T-cell (primary cell): ENCODE results near the gene ALG2. TPM values are rescaled to one million over a fixed set of nuclear protein-coding genes. Genes with fewer than 3 reads are reported as not detected.

ENCODE experiments used
- ATAC-seq, 4 experiments: fragments of 200-7000 bp in 3 of 4; fragments of 150-1000 bp in 1 of 4; cut with Tn5 transposase; replicated peaks in 1 of 4; 1 replicate in 3 of 4; 2 replicates in 1 of 4; pipeline ENCODE4 v1.10.0; 2021; ENCODE audit warnings: moderate library complexity in 3 of 4, mild to moderate bottlenecking in 2 of 4, moderate number of reproducible peaks in 1 of 4
- CTCF ChIA-PET, 2 donors: fragments of 300-600 bp; sonication (Branson Sonifier 250); formaldehyde crosslinking; loops; one replicate each; lab custom pipeline; 2022; ENCODE audit warnings: antibody characterized with exemption in 2 of 2; lab: Charles Lee
- POLR2A ChIA-PET, 2 donors: fragments of 300-600 bp; sonication (Branson Sonifier 250); formaldehyde crosslinking; loops; one replicate each; lab custom pipeline; 2022; ENCODE audit warnings: antibody characterized with exemption in 2 of 2; lab: Charles Lee
- DNase-seq, 35 experiments: peaks; one replicate each; pipeline versions ENCODE4 v3.0.0 to v3.0.0-alpha.2; 2013 to 2023
- H3K27ac ChIP-seq: one replicate; pipeline ENCODE4 v1.5.1; 2013; ENCODE audit warnings: low read length
- H3K27me3 ChIP-seq, 2 experiments: replicated peaks in 1 of 2; 1 replicate in 1 of 2; 2 replicates in 1 of 2; pipeline versions ENCODE4 v1.6.1 to v1.7.0; 2013; ENCODE audit warnings: low read length in 1 of 2, mixed read lengths in 1 of 2; ENCODE audit not compliant: control insufficient read depth in 2 of 2, insufficient read depth in 2 of 2; ENCODE audit errors: extremely low read depth in 1 of 2
- H3K36me3 ChIP-seq, 2 donors: 1 replicate in 1 of 2; 2 replicates in 1 of 2; pipeline versions ENCODE4 v1.6.1 to v1.7.0; 2013; ENCODE audit warnings: low read length in 1 of 2; ENCODE audit not compliant: control insufficient read depth in 2 of 2, insufficient read depth in 1 of 2; ENCODE audit errors: extremely low read depth in 1 of 2
- H3K4me1 ChIP-seq, 2 experiments: 1 replicate in 1 of 2; 2 replicates in 1 of 2; pipeline versions ENCODE4 v1.6.1 to v1.7.0; 2013; ENCODE audit warnings: low read length in 2 of 2, mixed read lengths in 1 of 2; ENCODE audit not compliant: insufficient read depth in 2 of 2, control insufficient read depth in 1 of 2; ENCODE audit errors: extremely low read depth in 1 of 2
- H3K4me3 ChIP-seq, 2 donors: 1 replicate in 1 of 2; 2 replicates in 1 of 2; pipeline versions ENCODE4 v1.5.1 to v1.7.0; 2013; ENCODE audit warnings: mild to moderate bottlenecking in 2 of 2, low read length in 1 of 2, moderate library complexity in 1 of 2; ENCODE audit not compliant: control insufficient read depth in 1 of 2; ENCODE audit errors: extremely low read depth in 1 of 2
- H3K9me3 ChIP-seq: 2 replicates; pipeline ENCODE4 v1.7.0; 2013
- H3K27ac Mint-ChIP-seq, 2 donors: one replicate each; pipeline ENCODE4 v1.8.0; 2020 to 2021; ENCODE audit warnings: mild to moderate bottlenecking in 2 of 2, mixed read lengths in 2 of 2
- H3K27me3 Mint-ChIP-seq, 2 donors: one replicate each; pipeline ENCODE4 v1.8.0; 2021 to 2022; ENCODE audit warnings: mixed read lengths in 2 of 2
- H3K36me3 Mint-ChIP-seq: one replicate; pipeline ENCODE4 v1.8.0; 2021; ENCODE audit warnings: mixed read lengths
- H3K4me1 Mint-ChIP-seq, 3 donors: one replicate each; pipeline ENCODE4 v1.8.0; 2020 to 2022; ENCODE audit warnings: mixed read lengths in 3 of 3, mild to moderate bottlenecking in 1 of 3
- H3K4me3 Mint-ChIP-seq, 3 donors: one replicate each; pipeline ENCODE4 v1.8.0; 2020 to 2022; ENCODE audit warnings: mild to moderate bottlenecking in 3 of 3, mixed read lengths in 3 of 3, moderate library complexity in 3 of 3
- H3K9me3 Mint-ChIP-seq, 3 donors: one replicate each; pipeline ENCODE4 v1.8.0; 2020 to 2022; ENCODE audit warnings: mixed read lengths in 3 of 3
- WGBS: methylation state at CpG from one replicate; pipeline ENCODE4 v1.1.5; 2013; ENCODE audit warnings: missing lambda C conversion rate; ENCODE audit not compliant: insufficient coverage; 5-methylcytosine and 5-hydroxymethylcytosine counted together
- total RNA-seq, 35 experiments: library from RNA in 6 of 35; stranded (reverse) in 6 of 35; fragments of 120-200 nt in 1 of 35; gene quantifications; one replicate each; pipeline versions ENCODE4 v1.2.1 to v1.2.4 and lab custom pipeline; 2013 to 2026

The ALG2 gene
- total RNA-seq, 5 donors from 2014 or later (not counting 1 experiment from before 2014, with no cell fraction given): 18.0 to 30.3 (median 25.2) TPM

DNA sequence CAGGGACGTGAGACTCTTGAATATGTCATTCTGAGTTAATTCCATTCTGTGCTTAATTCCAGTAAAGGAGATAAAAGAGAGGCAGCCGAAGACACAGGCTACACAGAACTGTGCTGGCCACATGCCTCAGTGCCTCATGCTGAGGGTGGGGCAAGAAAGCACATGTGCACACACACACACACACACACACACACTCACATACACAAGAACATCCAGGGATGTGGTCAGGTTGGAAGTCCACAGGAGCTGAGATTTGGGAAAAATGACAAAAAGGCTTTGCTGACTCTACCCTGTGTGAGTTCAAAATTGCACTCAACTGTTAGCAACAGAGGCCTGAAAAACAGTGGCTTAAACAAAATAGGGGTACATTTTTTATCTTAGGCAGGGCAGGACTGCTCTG lies 40.5 kb downstream of the ALG2 start:
- ChIA-PET CTCF (no interaction called here), POLR2A (interaction anchor here in 1 of 2 donors (0.7 kb wide), 1 partner anchor 275 kb away, joined by 3 read pairs; no protein-coding TSS in a partner anchor)
- H3K4me1 ChIP-seq: peaks cover 0 to 14% of the 10 kb centered on the region in 2 experiments
- WGBS: no CpG with 5 or more reads among the region's 2 CpGs
- no peaks in the 10 kb centered on the region for H3K27me3 ChIP-seq
- H3K4me3 ChIP-seq: no peak overlapping the region
- H3K36me3 ChIP-seq: no peaks in the 10 kb centered on the region
- no peak overlapping the region for H3K4me3 Mint-ChIP-seq
- no peaks in the 10 kb centered on the region for H3K36me3 Mint-ChIP-seq
- H3K4me1 Mint-ChIP-seq: peaks cover 11 to 23% (median 15%) of the 10 kb centered on the region in 3 donors
- H3K27ac ChIP-seq: no peak overlapping the region
- no peak for DNase-seq
- ATAC-seq: no peak
- H3K27ac Mint-ChIP-seq: no peak overlapping the region
- H3K9me3 ChIP-seq: no peaks in the 10 kb centered on the region
- H3K9me3 Mint-ChIP-seq: no peaks in the 10 kb centered on the region
- H3K27me3 Mint-ChIP-seq: no peaks in the 10 kb centered on the region

DNA sequence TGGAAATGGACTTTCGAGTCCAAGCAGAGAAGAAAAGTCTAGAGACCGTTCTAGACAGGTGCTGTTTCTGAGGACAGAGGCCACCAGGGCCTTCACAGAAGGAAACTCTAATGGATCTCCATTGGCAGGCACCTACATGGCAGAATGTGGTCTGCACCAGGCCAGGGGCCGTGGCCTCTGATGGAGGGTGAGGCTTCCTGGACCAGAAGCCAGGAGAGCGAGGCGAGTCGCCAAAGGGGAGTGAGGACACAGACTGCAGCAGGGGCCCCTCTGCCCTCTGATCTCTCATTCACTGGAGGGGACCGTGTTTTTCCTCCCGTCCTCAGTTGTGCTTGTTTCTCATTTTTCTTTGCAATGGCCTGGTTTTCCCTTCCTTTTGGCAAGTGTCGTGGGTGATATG lies 41.1 kb downstream of the ALG2 start:
- Mint-ChIP-seq H3K4me3 (no peak overlapping the region), H3K36me3 (no peaks in the 10 kb centered on the region), H3K27me3 (no peaks in the 10 kb centered on the region), H3K9me3 (no peaks in the 10 kb centered on the region), H3K27ac (no peak overlapping the region), H3K4me1 (peaks cover 11 to 23% (median 15%) of the 10 kb centered on the region in 3 donors)
- Histone ChIP-seq H3K4me1 (peaks cover 0 to 14% of the 10 kb centered on the region in 2 experiments), H3K4me3 (no peak overlapping the region), H3K27ac (no peak overlapping the region), H3K9me3 (no peaks in the 10 kb centered on the region), H3K27me3 (no peaks in the 10 kb centered on the region), H3K36me3 (no peaks in the 10 kb centered on the region)
- POLR2A ChIA-PET: no interaction called here
- CTCF ChIA-PET: interaction anchor here in 1 of 2 donors (0.6 kb wide), 1 partner anchor 9 kb away, joined by 3 read pairs; no protein-coding TSS in a partner anchor
- DNase-seq (no peak), ATAC-seq (no peak)
- WGBS: 85% methylated on average over 6 of the region's 9 CpGs

DNA sequence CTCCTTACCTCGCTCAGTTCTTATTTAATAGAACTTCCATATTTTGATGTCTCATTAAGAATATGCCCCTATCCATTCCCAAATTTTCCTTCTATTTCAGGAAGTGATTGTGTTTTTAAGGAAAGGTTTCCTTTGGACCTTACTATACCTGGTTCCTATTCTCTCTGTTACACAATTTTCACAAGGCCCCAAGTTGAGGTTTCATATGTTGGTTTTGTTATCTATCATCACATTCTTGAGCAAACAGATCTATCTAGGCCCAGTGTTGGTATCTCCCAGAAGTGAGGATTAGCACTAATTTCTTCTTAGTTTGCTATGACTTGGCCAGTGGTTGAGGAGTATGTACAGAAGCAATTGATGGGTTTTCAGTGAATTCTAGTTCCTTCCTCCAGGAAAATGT lies 41.5 kb downstream of the ALG2 start:
- Mint-ChIP-seq H3K4me3 (no peak overlapping the region), H3K36me3 (no peaks in the 10 kb centered on the region), H3K4me1 (peaks cover 11 to 22% (median 15%) of the 10 kb centered on the region in 3 donors), H3K9me3 (no peaks in the 10 kb centered on the region), H3K27me3 (no peaks in the 10 kb centered on the region), H3K27ac (no peak overlapping the region)
- no peak for ATAC-seq
- no peaks in the 10 kb centered on the region for H3K9me3 ChIP-seq
- no peaks in the 10 kb centered on the region for H3K36me3 ChIP-seq
- no peak overlapping the region for H3K4me3 ChIP-seq
- ChIA-PET POLR2A (no interaction called here), CTCF (no interaction called here)
- H3K4me1 ChIP-seq: peaks cover 0 to 14% of the 10 kb centered on the region in 2 experiments
- DNase-seq: no peak
- WGBS: no CpG with 5 or more reads among the region's 1 CpG
- no peaks in the 10 kb centered on the region for H3K27me3 ChIP-seq
- H3K27ac ChIP-seq: no peak overlapping the region

DNA sequence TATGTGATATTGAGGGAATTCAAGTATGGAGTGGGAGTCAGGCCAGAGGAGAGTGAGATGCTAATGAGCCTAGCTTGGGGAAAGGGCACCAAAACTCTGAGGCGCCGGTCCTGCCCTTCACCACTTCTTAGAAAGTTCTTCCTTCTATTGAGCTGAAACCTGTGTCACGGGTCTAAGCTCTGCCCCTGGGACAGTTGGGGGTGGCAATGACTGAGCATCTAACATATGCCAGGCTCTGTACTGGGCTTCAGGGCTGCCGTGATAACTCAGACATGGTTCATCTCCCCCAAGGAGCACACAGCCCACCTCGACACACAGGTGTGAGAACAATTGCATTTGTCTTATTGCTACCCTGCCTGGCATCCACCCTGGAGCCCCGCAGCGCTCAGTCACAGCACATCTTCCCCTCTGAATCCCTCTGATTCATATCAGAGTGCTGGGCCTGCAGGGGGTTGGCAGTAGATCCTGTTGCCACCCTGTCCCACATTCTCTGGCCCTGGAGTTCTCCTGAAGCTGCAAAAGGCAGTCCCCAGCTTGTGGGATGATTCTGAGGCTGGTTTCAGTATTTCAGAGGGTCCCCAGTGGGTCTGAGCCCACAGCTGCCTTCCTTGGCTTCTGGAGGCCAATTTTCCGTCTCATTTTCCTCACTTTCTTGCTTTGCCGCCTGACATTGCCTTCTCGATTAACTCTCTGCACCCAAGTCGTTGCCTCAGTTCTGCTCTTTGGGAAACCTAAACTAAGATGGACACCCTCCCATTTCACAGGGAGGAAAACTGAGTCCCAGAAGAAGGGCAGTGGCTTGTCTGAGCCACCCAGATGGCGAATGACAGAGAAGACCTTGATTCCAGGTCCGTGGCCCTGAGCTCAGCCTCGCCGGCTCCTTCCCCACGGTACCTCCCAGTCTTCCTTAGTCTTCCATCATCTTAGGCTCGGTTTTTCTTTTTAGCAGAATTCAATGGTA lies 42.5 kb downstream of the ALG2 start:
- H3K4me1 Mint-ChIP-seq: peaks cover 6 to 12% (median 11%) of the 10 kb centered on the region in 3 donors
- DNase-seq: no peak
- Histone ChIP-seq H3K27ac (no peak overlapping the region), H3K36me3 (no peaks in the 10 kb centered on the region), H3K4me3 (no peak overlapping the region), H3K9me3 (no peaks in the 10 kb centered on the region), H3K27me3 (no peaks in the 10 kb centered on the region), H3K4me1 (peaks cover 0 to 4% of the 10 kb centered on the region in 2 experiments)
- no peaks in the 10 kb centered on the region for H3K36me3 Mint-ChIP-seq
- no peak for ATAC-seq
- ChIA-PET POLR2A (no interaction called here), CTCF (interaction anchor here in 1 of 2 donors (0.7 kb wide), 1 partner anchor 112 kb away, joined by 3 read pairs; no protein-coding TSS in a partner anchor)
- H3K27me3 Mint-ChIP-seq: no peaks in the 10 kb centered on the region
- no peak overlapping the region for H3K27ac Mint-ChIP-seq
- 93% methylated on average over 8 of the region's 17 CpGs for WGBS
- H3K9me3 Mint-ChIP-seq: no peaks in the 10 kb centered on the region
- H3K4me3 Mint-ChIP-seq: no peak overlapping the region

DNA sequence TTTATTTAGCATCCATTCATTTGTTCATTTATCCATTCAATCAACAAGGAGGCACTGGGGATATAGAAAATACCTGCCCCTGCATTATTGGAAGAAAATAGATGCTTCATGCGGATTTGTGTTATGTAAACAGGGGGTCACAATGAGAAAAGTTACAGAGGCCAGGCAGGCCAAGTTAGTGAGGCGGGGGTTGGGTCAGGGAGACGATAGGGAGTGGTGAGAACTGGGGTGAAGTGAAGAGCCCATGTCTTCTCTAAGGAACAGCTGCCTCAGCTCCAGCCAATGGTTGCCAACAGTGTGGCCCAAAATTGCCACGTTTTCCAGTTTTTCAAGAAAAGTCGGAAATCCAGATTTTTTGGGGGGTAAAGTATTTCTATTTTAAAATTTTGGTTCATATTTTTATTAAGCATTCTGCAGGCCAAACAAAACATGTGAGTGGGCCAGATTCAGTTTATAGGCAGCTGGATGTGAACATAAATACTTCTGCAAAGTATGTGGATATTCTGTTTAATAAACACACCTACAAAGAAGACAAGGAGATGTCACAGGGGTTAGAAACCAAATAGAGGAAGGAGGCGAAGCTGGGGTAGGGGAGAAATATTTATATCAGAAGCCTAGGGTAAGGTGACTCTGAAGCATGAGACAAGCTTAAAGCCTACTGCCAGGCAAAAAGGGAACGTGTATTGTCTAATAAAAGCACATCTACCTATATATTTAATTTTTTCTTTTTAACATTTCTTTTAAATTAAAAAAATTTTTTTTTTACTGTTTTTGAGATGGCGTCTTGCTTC lies 44.0 kb downstream of the ALG2 start:
- no peaks in the 10 kb centered on the region for H3K4me1 ChIP-seq
- no peak overlapping the region for H3K4me3 ChIP-seq
- H3K27me3 ChIP-seq: no peaks in the 10 kb centered on the region
- H3K9me3 ChIP-seq: no peaks in the 10 kb centered on the region
- ATAC-seq (no peak), DNase-seq (no peak)
- H3K27ac ChIP-seq: no peak overlapping the region
- Mint-ChIP-seq H3K27ac (no peak overlapping the region), H3K27me3 (no peaks in the 10 kb centered on the region), H3K4me1 (peaks cover 6 to 12% (median 9%) of the 10 kb centered on the region in 3 donors), H3K9me3 (no peaks in the 10 kb centered on the region), H3K4me3 (no peak overlapping the region), H3K36me3 (no peaks in the 10 kb centered on the region)
- CTCF ChIA-PET: interaction anchor here in 1 of 2 donors (0.6 kb wide), 1 partner anchor 935 kb away, joined by 3 read pairs; no protein-coding TSS in a partner anchor
- POLR2A ChIA-PET: interaction anchor here in 1 of 2 donors (0.6 kb wide), 1 partner anchor 716 kb away, joined by 4 read pairs; no protein-coding TSS in a partner anchor
- 80% methylated on average over 1 of the region's 8 CpGs for WGBS
- no peaks in the 10 kb centered on the region for H3K36me3 ChIP-seq

DNA sequence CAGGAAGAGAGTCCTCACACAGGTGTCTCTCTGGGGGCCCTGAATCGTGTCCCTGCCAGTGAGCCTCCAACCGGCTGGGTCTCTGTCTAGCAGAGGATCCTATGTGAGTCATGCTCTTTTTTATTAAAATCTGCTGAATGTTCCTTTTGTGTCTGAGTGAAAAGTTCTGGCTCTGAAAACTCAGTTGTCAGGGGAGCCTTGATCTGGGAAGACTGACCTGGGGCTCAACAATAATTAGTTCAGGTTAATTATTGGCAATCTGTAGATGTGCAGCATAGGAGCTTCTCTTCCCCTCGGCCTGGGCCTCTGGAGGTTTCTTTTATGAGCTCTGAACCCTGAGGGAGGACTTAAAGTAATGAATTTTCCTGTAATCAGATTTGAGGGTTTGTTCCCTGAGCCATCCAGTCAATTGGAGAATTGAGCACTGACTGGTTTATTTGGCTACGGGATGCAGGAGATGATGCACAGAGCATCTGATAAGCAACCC lies 45.2 kb downstream of the ALG2 start:
- Mint-ChIP-seq H3K27ac (no peak overlapping the region), H3K36me3 (no peaks in the 10 kb centered on the region), H3K4me1 (peaks cover 2 to 8% (median 5%) of the 10 kb centered on the region in 3 donors), H3K27me3 (peaks cover 0 to 7% of the 10 kb centered on the region in 2 donors), H3K4me3 (no peak overlapping the region), H3K9me3 (no peaks in the 10 kb centered on the region)
- Histone ChIP-seq H3K4me3 (no peak overlapping the region), H3K27me3 (no peaks in the 10 kb centered on the region), H3K4me1 (no peaks in the 10 kb centered on the region), H3K36me3 (no peaks in the 10 kb centered on the region), H3K27ac (no peak overlapping the region), H3K9me3 (no peaks in the 10 kb centered on the region)
- ATAC-seq: no peak
- CTCF ChIA-PET: no interaction called here
- POLR2A ChIA-PET: no interaction called here
- no peak for DNase-seq
- WGBS: 77% methylated on average over 3 of the region's 4 CpGs
